GM21576 (cell line): ENCODE results near the gene LILRB2.
"Not testable (repeated sequence)": the region's sequence is repeated elsewhere in the genome, so short reads cannot be mapped to it uniquely, and the experiment has no call there.

Source experiments
- ATAC-seq: cut with Tn5 transposase; IDR thresholded peaks from one replicate; pipeline ENCODE4 v1.9.1; 2021; ENCODE audit warnings: mild to moderate bottlenecking, moderate library complexity; ENCODE audit not compliant: unreplicated experiment

LILRB2 gene

DNA sequence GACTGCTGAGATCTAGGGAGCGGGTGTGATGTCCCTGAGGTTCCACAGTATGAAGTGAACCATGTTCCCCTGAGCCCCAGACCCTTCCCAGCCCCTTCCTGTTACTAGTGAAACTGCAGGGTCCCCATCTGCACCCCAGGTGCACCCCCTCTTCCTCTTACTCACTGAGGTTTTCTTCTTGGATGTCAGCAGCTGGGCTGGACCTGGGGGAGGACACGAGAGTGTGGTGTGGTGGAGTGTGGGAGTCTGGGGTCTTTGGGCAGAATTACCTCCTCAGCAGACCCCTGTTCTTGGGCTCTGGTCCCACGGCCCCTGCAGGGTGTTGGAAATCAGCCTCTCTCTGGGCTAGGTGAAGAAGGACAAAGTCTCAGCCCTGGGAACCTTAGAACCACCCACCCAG, 35.0 kb downstream of the LILRB2 start:
- ATAC-seq = no peak

DNA sequence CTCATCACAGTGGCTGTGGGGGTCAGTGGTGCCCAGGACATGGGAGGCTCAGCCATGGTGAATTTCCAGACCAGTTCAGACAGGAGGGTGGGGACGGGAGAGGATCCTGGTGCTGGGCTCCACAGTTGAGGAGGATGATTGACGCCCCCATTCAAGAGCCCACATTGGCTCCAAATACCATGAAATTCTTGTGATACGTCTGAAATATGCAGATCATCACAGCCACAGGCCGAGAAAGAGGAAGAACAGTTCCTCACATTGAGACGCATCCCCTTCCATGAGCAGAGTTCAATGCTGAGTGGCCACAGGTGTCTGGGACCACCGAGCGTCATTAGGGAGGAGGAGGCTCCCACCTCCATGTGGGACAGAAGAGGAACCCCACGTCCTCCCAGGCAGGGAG, 37.1 kb downstream of the LILRB2 start:
- ATAC-seq = not testable (repeated sequence)

DNA sequence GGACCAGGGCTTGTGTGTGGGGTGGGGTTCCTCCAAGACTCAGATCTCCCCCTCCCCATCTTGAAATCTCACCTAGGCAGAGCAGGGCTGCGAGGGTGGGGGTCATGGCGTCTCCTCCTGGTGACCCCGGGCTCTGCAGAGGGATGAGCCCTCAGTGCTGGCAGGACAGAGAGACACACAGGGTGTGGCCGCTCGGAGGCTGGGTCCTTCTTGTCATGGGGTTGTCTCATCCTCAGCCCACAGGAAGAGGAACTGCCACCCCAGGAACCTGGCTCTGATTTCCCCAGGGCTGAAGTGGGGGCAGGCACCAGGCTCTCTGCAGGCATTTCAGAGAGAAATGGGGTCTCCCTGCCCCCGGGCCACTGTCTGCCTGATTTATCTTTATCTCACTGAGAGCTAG, 38.3 kb downstream of the LILRB2 start, which contains the start of gene LILRA6:
Gene LILRA6, minus strand, starts transcription at position 145 of the 400 bp plus-strand sequence.
- not testable (repeated sequence) for ATAC-seq

DNA sequence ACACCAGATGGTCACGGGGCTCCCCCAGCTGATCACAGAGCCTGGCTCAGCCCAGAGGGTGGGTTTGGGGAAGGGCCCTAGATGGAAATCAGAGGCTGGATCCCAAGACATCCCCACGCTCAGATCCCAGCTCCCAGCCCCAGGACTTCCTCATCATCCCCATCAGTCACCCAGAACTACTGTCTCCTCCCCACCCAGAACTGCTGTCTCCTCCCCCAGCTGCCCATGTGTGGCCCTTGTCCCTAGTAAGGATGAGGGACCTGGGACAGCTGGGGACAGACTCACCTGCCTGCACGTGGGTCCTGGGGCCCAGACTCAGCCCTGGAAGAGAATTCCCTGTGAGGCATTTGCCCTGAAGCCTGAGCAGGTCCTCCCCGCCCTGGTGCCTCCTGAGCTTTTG, 38.7 kb downstream of the LILRB2 start:
- ATAC-seq = not testable (repeated sequence)

DNA sequence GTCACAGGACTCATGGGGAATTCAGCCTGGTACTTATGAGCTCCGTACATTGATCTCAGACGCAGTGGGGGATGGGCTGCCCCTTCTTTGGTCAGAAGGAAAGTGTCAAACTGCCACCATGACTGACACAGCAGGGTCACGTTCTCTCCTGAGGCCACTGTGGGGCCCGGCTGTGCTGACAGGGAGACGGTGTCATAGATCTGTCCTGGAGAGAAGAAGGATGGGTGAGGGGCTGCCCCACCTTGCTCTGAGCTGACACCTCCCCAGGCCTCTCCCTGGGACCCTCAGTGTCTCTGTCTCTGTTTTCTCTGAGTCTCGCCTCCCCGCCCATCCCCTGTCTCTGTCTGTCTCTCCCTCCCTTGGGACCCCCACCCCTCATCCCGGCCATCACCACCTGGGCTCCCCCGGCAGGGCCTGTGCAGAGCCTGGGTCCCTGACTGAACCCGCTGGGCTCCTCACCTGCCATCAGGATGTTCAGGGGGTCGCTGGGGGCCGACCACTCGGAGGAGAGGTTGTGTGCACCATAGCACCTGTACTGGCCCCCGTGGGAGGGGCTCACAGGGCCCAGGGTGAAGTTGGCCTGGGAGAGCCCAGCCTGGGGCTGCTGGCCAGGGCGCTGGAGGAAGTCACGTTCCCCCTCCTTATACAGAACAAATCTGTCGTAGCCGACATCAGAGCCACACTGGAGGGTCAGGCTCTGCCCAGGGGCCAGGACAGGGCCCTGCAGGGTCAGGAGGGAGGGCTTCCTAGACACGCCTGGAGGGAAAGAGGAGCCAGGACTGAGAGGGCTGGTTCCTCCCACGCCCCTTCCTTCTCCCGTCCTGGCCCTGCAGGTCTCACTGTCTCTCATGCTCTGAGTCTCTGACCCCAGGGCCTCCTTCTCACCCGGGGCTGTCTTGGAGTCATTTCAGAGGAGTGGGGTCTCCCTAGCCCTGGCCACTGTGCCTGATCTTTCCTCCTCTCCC, 40.3 kb downstream of the LILRB2 start:
- ATAC-seq = not testable (repeated sequence)

DNA sequence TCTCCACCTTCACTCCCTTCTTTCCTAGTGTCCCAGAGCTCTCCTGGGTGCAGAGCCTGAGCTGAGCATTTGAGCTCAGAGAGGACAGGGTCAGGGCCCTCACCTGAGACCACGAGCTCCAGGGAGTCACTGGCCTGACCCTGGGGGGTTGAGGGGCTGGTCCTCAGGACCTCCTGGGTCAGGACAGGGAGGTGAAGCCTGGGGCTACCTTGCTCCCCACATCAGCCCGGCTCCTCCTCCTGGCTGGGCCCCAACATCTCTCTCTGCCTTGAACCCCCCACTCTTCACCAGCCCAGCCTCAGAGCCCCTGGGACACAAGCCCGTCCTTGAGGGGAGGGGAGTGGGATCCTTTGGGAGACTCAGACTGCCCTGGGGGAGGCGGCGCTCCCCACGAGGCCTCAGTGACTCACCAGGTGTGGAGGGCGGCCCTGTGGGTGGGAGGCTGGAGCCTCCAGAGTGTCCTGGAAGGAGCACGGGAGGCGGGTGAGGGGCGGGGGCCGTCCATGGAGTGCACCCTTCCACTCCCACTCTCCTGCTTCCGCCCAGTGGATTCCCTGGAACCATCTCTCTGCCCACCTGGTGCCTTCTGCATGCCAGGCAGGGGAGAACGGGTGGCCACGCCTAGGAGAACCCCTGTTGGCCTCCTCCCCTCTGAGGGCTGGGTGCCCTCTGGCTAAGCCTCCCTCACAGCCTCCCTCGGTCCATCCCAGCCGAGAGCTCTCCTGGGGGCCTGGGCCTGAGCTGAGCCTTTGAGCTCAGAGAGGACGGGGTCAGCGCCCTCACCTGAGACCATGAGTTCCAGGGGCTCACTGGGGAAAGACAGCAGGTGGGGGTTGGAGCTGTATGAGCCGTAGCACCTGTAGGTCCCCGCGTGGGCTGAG, 41.2 kb downstream of the LILRB2 start:
- not testable (repeated sequence) for ATAC-seq

DNA sequence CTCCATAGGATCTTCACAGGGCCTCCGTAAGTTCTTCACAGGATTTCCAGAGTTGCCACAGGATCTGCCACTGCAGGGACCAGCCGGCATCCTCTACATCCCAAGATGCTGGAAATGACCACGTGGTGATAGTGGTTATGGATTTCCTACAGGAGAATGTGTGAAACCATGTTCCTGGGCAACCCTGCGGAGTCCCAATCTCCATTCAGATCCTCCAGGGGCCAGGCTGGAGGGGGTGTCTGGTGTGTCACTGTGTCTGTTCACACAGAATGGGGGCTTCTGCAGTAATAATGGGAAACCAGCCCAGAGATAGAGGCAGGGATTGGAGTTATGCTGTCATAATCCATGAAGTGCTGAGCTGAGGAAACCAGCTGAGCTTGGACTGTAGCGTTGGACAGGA, 47.0 kb downstream of the LILRB2 start:
- ATAC-seq = no peak

DNA sequence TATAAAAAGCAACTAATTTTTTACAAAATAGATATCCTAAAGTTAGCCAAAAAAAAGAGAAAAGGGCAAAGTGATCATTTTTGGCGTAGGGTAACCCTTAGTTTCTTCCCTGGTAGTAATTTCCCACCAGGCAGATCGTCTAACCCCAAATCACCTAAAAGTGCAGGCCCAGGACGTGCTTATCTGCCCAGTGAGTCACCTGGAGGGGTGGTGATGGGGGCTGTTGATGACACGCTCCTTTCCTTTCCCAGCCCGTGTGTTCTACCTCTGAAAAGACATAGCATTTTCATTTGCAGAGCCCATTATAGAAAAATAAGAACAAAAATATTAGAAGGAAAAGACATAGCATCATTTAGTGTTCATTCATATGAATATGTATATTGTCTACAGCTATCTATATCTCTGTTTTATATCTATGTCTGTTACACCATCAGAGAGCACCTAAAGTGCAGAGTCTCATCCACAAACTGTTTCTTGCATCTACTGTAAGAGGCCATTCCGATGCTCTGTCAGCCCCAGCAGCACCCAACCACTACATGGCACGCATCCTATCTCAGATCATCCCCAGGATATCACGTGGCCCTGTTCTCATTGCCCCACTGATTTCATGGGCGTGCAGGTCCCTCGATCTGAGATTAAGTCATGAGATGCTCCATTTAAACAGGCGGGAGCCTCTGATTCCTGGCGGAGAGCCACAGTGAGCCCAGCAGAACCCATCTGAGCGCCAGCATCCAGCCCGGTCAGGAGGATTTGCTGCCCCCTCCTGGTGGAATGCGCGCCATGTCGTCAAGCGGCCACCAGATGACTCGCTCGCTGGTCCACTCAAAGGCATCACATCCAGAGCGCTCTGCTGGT, 49.6 kb downstream of the LILRB2 start:
- no peak for ATAC-seq

DNA sequence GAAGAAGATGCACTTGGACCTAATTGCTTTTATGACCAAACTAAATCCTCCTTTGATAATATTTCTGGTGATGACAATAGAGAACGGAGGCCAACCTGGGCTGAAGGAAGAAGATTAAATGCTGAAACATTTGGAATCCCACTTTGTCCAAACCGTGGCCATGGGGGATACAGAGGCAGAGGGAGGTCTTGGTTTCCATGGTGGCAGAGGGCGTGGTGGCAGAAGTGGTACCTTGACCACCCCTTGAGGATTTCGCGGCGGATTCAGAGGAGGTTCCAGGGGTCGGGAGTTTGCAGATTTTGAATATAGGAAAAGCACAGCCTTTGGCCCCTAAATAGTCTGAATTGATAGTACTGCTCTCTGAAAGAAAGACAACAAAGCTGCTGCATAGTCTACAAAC, 50.9 kb downstream of the LILRB2 start:
- ATAC-seq = no peak

DNA sequence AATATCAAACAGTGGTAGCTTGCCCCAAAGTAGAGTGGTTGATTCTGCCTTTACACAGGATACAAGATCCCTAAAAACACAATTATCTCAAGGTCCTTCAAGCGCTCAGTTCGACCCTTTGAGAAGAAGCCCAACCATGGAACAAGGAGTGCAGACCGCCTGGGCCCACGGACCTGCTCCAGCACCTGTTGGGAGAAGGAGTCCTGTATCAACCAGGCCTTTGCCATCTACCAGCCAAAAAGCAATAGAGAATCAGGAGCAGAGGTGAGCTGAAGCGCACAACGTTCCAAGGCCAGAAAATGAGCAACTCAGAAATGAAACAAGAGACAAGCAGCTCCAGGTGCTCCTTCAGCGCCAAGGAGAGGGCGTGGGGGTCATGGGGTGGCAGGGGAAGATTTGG, 51.8 kb downstream of the LILRB2 start:
- ATAC-seq = no peak

DNA sequence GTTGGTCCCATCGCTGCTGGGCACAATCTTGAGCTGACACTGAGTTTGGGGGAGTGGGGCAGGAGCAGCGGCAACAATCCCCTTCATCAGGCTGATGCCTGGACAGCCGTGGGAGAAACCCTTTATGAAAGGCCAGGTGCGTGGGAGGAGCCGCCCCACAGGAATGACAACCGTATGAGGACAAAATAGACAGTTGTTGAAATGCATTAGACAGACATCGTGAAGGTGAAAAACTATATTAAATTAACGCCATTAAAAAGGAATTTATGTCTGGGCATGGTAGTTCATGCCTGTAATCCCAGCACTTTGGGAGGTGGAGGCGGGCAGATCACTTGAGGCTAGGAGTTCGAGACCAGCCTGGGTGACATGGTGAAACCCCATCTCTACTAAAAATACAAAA, 56.3 kb downstream of the LILRB2 start:
- not testable (repeated sequence) for ATAC-seq

DNA sequence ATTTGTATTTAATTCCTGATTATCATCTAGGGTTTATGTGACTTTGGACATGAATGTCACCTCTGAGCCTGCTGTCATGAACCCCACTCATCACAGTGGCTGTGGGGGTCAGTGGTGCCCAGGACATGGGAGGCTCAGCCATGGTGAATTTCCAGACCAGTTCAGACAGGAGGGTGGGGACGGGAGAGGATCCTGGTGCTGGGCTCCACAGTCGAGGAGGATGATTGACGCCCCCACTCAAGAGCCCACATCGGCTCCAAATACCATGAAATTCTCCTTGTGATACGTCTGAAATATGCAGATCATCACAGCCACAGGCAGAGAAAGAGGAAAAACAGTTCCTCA, 57.0 kb downstream of the LILRB2 start:
- ATAC-seq = not testable (repeated sequence)
